Fibroblast of lung (primary cell): ENCODE measurements around the gene CNTNAP4. TPM values are rescaled to one million over a fixed set of nuclear protein-coding genes. Genes with fewer than 3 reads are reported as not detected.

Experiments
- DNase-seq, 2 donors: peaks; one replicate each; pipeline versions ENCODE4 v3.0.0 to v3.0.0-alpha.2; 2010; ENCODE audit warnings: low read depth in 2 of 2
- H2AFZ ChIP-seq: 2 replicates; pipeline ENCODE4 v1.5.1; 2012; ENCODE audit warnings: low read length, control low read depth, inconsistent platforms
- H3K27ac ChIP-seq: 2 replicates; pipeline ENCODE4 v1.5.1; 2011; ENCODE audit warnings: low read length, control low read depth; ENCODE audit not compliant: insufficient read depth
- H3K27me3 ChIP-seq: 2 replicates; pipeline ENCODE4 v1.5.1; 2011; ENCODE audit warnings: mild to moderate bottlenecking, low read length; ENCODE audit not compliant: control insufficient read depth, insufficient read depth
- H3K36me3 ChIP-seq: 2 replicates; pipeline ENCODE4 v1.5.1; 2011; ENCODE audit warnings: low read length; ENCODE audit not compliant: control insufficient read depth, insufficient read depth
- H3K4me1 ChIP-seq: 2 replicates; pipeline ENCODE4 v1.5.1; 2011; ENCODE audit warnings: low read length; ENCODE audit not compliant: control insufficient read depth, insufficient read depth; ENCODE audit errors: extremely low read depth
- H3K4me2 ChIP-seq: 2 replicates; pipeline ENCODE4 v1.5.1; 2011; ENCODE audit warnings: low read length, control low read depth; ENCODE audit not compliant: insufficient read depth; ENCODE audit errors: extremely low read depth
- H3K4me3 ChIP-seq, 4 experiments: fragments of 200-600 bp in 1 of 4; sonication (generic) in 1 of 4; replicated peaks in 1 of 4; 2 replicates each; pipeline ENCODE4 v1.5.1; 2011 to 2016; ENCODE audit warnings: low read length in 4 of 4, low read depth in 3 of 4, mild to moderate bottlenecking in 3 of 4, control low read depth in 2 of 4, inconsistent platforms in 1 of 4, mixed read lengths in 1 of 4; ENCODE audit not compliant: insufficient read depth in 1 of 4; ENCODE audit errors: control extremely low read depth in 1 of 4
- H3K79me2 ChIP-seq: 2 replicates; pipeline ENCODE4 v1.5.1; 2012; ENCODE audit warnings: mild to moderate bottlenecking, low read length, inconsistent platforms; ENCODE audit not compliant: control insufficient read depth, insufficient read depth
- H3K9ac ChIP-seq: 2 replicates; pipeline ENCODE4 v1.5.1; 2011; ENCODE audit warnings: mild to moderate bottlenecking, low read length, control low read depth; ENCODE audit not compliant: insufficient read depth
- H3K9me3 ChIP-seq: 2 replicates; pipeline ENCODE4 v1.5.1; 2012; ENCODE audit warnings: low read depth, low read length; ENCODE audit not compliant: control insufficient read depth, insufficient read depth
- H4K20me1 ChIP-seq: 2 replicates; pipeline ENCODE4 v1.5.1; 2011; ENCODE audit warnings: low read length; ENCODE audit not compliant: control insufficient read depth, insufficient read depth; ENCODE audit errors: extremely low read depth
- CTCF ChIP-seq, 2 donors: IDR thresholded peaks in 1 of 2; conservative IDR thresholded peaks in 1 of 2; 1 replicate in 1 of 2; 2 replicates in 1 of 2; pipeline ENCODE4 v1.5.1; 2011 to 2012; ENCODE audit warnings: low read length in 2 of 2, control low read depth in 1 of 2, inconsistent platforms in 1 of 2, low read depth in 1 of 2, mild to moderate bottlenecking in 1 of 2
- EZH2 ChIP-seq: IDR thresholded peaks from 2 replicates; pipeline ENCODE4 v1.5.1; 2012; ENCODE audit warnings: low read length, control low read depth, mild to moderate bottlenecking; ENCODE audit errors: missing control alignments
- polyA plus RNA-seq, 2 donors: library from polyadenylated mRNA; depleted of rRNA in 1 of 2; stranded (reverse) in 1 of 2; unstranded in 1 of 2; fragments of >200 nt; gene quantifications; 2 replicates each; pipeline ENCODE4 v1.2.1, GENCODE V29; 2011 to 2012; ENCODE audit warnings: missing spikeins in 1 of 2
- total RNA-seq: library from RNA; depleted of rRNA; stranded (reverse); fragments of >200 nt; gene quantifications from 2 replicates; pipeline ENCODE4 v1.2.1, GENCODE V29; 2014

The CNTNAP4 gene
- total and polyA plus RNA-seq, 2 donors (not counting 1 experiment from before 2014, with no cell fraction given): not detected

GRCh38 chr16:76241755-76242154 lies 35.4 kb upstream of the CNTNAP4 start:
- DNase-seq: no peak

DNA sequence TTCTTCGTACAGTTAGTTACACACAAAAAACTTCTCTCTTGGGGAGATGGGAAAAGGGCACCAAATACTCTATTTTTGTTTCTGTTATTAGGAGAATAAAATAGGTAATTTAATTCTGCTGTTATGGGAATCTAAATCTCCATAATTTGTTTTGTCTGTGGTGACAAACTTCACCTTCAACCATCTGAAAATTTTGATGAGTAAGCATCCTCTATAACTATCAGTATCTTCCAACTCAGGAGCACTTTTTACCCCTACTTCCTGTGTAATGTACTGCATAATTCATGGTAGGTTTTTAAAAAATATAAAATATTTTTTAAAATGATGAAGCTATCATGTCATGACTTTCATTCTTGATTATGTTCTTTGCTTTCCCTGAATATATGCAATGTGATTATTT lies 33.6 kb upstream of the CNTNAP4 start:
- no peak for DNase-seq
- H3K36me3 ChIP-seq: no peaks in the 10 kb centered on the region
- no peaks in the 10 kb centered on the region for H3K9me3 ChIP-seq
- no peak overlapping the region for H3K27ac ChIP-seq
- no peak overlapping the region for H3K4me3 ChIP-seq
- no peaks in the 10 kb centered on the region for H3K79me2 ChIP-seq
- no peak overlapping the region for H2AFZ ChIP-seq
- no peaks in the 10 kb centered on the region for H3K27me3 ChIP-seq
- H3K9ac ChIP-seq: no peak overlapping the region
- H3K4me1 ChIP-seq: no peaks in the 10 kb centered on the region
- H3K4me2 ChIP-seq: no peak overlapping the region
- no peaks in the 10 kb centered on the region for H4K20me1 ChIP-seq
- TF ChIP-seq EZH2 (no peak), CTCF (conservative IDR thresholded peaks at IDR 0.05 in 1 of 2, IDR thresholded peaks at IDR 0.05 in 1 of 2; ENCODE audit: low read depth in 1 of 2, low read length in 2 of 2) (no peak)

More at GRCh38 chr16:76241755-76242154, 35.4 kb upstream of the CNTNAP4 start:
- H3K27ac ChIP-seq: no peak overlapping the region
- no peak overlapping the region for H3K4me2 ChIP-seq
- TF ChIP-seq EZH2 (no peak), CTCF (conservative IDR thresholded peaks at IDR 0.05 in 1 of 2, IDR thresholded peaks at IDR 0.05 in 1 of 2; ENCODE audit: low read depth in 1 of 2, low read length in 2 of 2) (no peak)
- H4K20me1 ChIP-seq: no peaks in the 10 kb centered on the region
- H3K4me1 ChIP-seq: no peaks in the 10 kb centered on the region
- no peaks in the 10 kb centered on the region for H3K9me3 ChIP-seq
- H3K9ac ChIP-seq: no peak overlapping the region
- H2AFZ ChIP-seq: no peak overlapping the region
- H3K4me3 ChIP-seq: no peak overlapping the region
- H3K36me3 ChIP-seq: no peaks in the 10 kb centered on the region
- H3K79me2 ChIP-seq: no peaks in the 10 kb centered on the region
- H3K27me3 ChIP-seq: no peaks in the 10 kb centered on the region

GRCh38 chr16:76246587-76246986 lies 30.6 kb upstream of the CNTNAP4 start:
- Histone ChIP-seq H3K9ac (no peak overlapping the region), H3K4me2 (no peak overlapping the region), H3K4me1 (no peaks in the 10 kb centered on the region), H3K9me3 (no peaks in the 10 kb centered on the region), H3K36me3 (no peaks in the 10 kb centered on the region), H4K20me1 (no peaks in the 10 kb centered on the region), H3K27ac (no peak overlapping the region), H3K27me3 (no peaks in the 10 kb centered on the region), H3K79me2 (no peaks in the 10 kb centered on the region), H3K4me3 (no peak overlapping the region), H2AFZ (no peak overlapping the region)
- no peak for DNase-seq
- TF ChIP-seq EZH2: no peak
- no peak for TF ChIP-seq CTCF (conservative IDR thresholded peaks at IDR 0.05 in 1 of 2, IDR thresholded peaks at IDR 0.05 in 1 of 2; ENCODE audit: low read depth in 1 of 2, low read length in 2 of 2)
